ENCODE measurements around the gene CD93. TPM values are rescaled to one million over a fixed set of nuclear protein-coding genes. Genes with fewer than 3 reads are reported as not detected.

Gene CD93
- total RNA-seq, 4 donors from 2014 or later, result 24.5 to 80.7 (median 66.0) TPM

DNA sequence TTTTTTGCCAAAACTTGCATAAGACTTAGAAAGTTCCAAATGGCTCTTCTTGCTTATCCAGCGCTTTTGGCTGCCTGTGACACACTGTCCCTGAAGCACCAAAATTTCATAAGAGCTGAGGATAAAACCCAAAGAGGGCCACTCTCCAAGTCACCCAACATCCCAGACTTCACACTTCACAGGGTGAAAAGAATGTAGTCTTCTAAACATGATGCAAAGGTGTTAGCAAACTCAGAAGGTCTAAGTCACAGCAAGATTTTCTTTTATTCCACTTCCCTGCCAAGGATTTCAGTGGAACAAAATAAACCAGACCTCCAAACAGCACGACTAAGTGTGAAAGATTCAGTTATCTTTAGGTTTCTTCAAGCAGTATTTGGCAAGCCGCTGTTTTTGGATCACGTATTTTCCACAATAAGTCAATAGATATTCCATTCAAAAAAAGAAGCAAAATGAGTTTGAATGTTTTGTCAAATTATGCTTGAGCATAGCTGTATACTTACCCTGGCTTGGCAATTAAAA is 44.6 kb upstream of the CD93 start:
- WGBS, result 77% methylated on average over 4 of the region's 4 CpGs
- H3K27ac ChIP-seq (replicated peaks in 1 of 4), result no peak overlapping the region
- H3K4me3 ChIP-seq, result no peak overlapping the region
- intact Hi-C loops (cut with DNase I), result no loop called here
- no peak for DNase-seq (ENCODE audit: extremely low spot score)
- H3K9me3 ChIP-seq, result no peaks in the 10 kb centered on the region
- H3K4me1 ChIP-seq, result peaks cover 5 to 33% (median 20%) of the 10 kb centered on the region in 4 donors
- no peaks in the 10 kb centered on the region for H3K27me3 ChIP-seq
- TF ChIP-seq POLR2A (IDR thresholded peaks at IDR 0.05; ENCODE audit: low read depth) (no peak), EP300 (IDR thresholded peaks at IDR 0.05) (no peak), CTCF (IDR thresholded peaks at IDR 0.05) (no peak), POLR2AphosphoS5 (IDR thresholded peaks at IDR 0.05) (no peak)
- no peaks in the 10 kb centered on the region for H3K36me3 ChIP-seq

DNA sequence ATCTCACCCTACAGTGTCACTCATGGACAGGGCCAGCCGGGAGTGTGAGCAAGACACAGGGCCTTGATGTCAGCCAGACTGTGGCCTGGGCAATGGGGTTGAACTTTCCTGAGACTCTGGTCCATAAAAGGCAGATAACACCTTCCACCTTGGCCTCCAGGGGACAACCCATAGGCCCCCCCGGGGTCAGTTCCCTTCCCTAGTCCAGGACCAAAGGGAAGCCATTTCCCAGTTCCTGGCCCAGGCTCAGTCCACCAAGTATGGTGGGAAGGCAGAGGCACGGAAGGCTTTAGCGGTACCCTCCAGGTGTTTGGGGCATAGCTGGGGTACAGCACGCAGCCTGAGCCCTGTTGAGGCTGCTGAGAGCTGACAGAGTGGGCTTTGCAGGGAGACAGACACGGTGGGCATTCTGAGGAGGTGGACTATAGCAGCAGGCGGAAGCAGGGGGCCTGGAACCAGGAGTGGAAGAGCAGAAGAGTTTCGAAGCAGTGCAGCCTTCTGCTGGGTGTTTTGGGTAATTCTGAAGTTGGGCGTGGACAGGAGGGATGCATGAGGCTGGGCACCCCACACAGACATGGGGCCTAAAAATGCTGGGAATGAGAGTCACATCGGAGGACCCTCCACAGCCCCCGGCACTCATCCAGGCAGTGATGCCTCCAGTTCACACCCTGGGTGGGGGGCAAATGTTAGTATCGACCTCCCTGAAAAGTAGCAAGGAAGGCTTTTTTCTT is 43.9 kb upstream of the CD93 start:
- no peak overlapping the region for H3K4me3 ChIP-seq
- intact Hi-C loops (cut with DNase I), result no loop called here
- 82% methylated on average over 9 of the region's 12 CpGs for WGBS
- no peak for DNase-seq (ENCODE audit: extremely low spot score)
- peaks cover 8 to 33% (median 20%) of the 10 kb centered on the region in 4 donors for H3K4me1 ChIP-seq
- TF ChIP-seq POLR2AphosphoS5 (IDR thresholded peaks at IDR 0.05), result no peak
- no peak for TF ChIP-seq EP300 (IDR thresholded peaks at IDR 0.05)
- no peak for TF ChIP-seq POLR2A (IDR thresholded peaks at IDR 0.05; ENCODE audit: low read depth)
- no peak for TF ChIP-seq CTCF (IDR thresholded peaks at IDR 0.05)
- H3K27ac ChIP-seq (replicated peaks in 1 of 4), result peak overlapping the region in 2 of 4 donors; percentile 14 to 40
- no peaks in the 10 kb centered on the region for H3K36me3 ChIP-seq
- H3K9me3 ChIP-seq, result no peaks in the 10 kb centered on the region
- H3K27me3 ChIP-seq, result no peaks in the 10 kb centered on the region

DNA sequence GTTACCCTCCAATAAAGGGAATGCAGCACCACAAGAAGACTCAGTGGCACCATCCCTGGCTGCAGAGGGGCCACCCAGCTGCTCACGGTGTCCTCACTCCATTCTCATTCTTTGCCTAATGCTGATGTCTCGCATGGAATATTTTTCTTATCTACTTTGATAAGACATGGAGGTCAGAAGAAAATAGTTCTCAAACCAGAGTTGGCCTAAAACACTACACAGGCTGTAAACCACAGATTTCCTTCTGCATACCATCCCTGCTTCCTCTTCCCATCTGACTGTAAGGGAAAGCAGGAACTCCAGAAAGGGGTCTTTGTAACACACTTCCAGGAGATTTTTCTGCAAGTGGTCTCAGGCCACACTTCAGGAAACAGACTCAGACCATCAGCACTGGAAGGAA is 43.1 kb upstream of the CD93 start:
- H3K4me3 ChIP-seq, result no peak overlapping the region
- H3K27ac ChIP-seq (replicated peaks in 1 of 4), result no peak overlapping the region
- intact Hi-C loops (cut with DNase I), result no loop called here
- H3K36me3 ChIP-seq, result no peaks in the 10 kb centered on the region
- TF ChIP-seq POLR2AphosphoS5 (IDR thresholded peaks at IDR 0.05), result no peak
- no peak for TF ChIP-seq EP300 (IDR thresholded peaks at IDR 0.05)
- TF ChIP-seq CTCF (IDR thresholded peaks at IDR 0.05), result no peak
- no peak for TF ChIP-seq POLR2A (IDR thresholded peaks at IDR 0.05; ENCODE audit: low read depth)
- WGBS, result 82% methylated on average over 2 of the region's 2 CpGs
- no peaks in the 10 kb centered on the region for H3K9me3 ChIP-seq
- DNase-seq (ENCODE audit: extremely low spot score), result no peak
- no peaks in the 10 kb centered on the region for H3K27me3 ChIP-seq
- H3K4me1 ChIP-seq, result peaks cover 10 to 33% (median 20%) of the 10 kb centered on the region in 4 donors

GRCh38 chr20:23128461-23129125 is 42.5 kb upstream of the CD93 start:
- no peak for TF ChIP-seq POLR2AphosphoS5 (IDR thresholded peaks at IDR 0.05)
- no peak for TF ChIP-seq POLR2A (IDR thresholded peaks at IDR 0.05; ENCODE audit: low read depth)
- TF ChIP-seq CTCF (IDR thresholded peaks at IDR 0.05), result no peak
- TF ChIP-seq EP300 (IDR thresholded peaks at IDR 0.05), result no peak
- Histone ChIP-seq H3K27ac (replicated peaks in 1 of 4) (no peak overlapping the region), H3K27me3 (no peaks in the 10 kb centered on the region), H3K9me3 (no peaks in the 10 kb centered on the region), H3K4me3 (no peak overlapping the region), H3K4me1 (peaks cover 10 to 31% (median 20%) of the 10 kb centered on the region in 4 donors), H3K36me3 (no peaks in the 10 kb centered on the region)
- WGBS, result 77% methylated on average over 11 of the region's 13 CpGs
- intact Hi-C loops (cut with DNase I), result no loop called here
- DNase-seq (ENCODE audit: extremely low spot score), result no peak

All from esophagus muscularis mucosa (tissue), 4 donors.